GM18508 (cell line): ENCODE data around the gene SPEM1.

Source experiments
- ATAC-seq: cut with Tn5 transposase; IDR thresholded peaks from one replicate; pipeline ENCODE4 v1.9.1; 2021; ENCODE audit warnings: moderate number of reproducible peaks; ENCODE audit not compliant: insufficient read depth, unreplicated experiment

Gene SPEM1

GRCh38 chr17:7396147-7396546 lies 24.0 kb upstream of the SPEM1 start:
- no peak for ATAC-seq

DNA sequence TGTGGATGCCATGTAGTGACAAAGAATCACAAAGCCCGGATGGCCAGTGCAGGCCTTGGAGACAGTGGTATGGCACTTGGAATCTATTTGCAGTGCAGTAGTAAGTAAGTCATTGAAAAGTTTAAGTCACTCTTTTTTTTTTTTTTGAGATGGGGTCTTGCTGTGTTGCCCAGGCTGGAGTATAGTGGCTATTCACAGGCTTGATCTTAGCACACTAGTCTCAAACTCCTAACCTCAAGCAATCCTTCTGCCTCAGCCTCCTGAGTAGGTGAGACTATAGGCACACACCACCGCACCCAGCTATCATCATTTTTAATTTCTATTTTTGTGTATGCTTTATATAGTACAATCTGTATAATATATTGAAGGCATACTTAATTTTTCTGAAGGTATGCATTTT lies 21.5 kb upstream of the SPEM1 start:
- no peak for ATAC-seq

DNA sequence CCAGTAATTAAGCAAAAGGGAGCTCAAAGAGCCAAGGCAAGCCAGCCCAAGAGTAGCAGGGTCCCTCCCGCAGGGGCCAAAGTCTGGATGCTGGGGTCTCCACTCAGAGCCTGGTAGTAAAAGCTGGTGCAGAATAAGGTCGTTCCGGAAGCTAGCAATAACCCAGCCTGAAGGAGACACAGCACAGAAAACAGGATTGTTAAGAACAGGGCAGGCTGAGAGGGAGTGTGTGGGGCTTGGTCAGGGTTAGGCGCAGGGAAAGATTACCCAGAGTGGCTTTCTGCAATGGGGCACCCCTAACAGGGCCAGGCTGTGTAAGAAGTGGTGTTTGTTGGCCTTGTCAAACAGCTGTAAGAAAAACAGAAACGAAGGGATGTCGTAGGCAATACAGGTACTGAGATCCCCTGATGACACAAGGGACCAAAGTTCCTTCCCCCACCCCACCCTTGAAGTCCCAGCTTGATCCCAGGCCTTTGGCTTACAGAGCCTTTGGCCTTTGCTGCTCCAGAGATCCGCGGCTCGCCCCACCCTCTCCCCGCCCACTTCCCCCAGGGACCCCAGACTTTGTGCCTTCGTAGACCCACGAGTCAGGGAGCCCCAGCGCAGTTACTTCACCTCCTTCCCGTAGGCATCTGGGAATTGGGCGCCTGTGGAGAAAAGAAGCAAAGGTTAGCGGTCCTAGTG lies 16.9 kb upstream of the SPEM1 start:
- ATAC-seq = no peak

DNA sequence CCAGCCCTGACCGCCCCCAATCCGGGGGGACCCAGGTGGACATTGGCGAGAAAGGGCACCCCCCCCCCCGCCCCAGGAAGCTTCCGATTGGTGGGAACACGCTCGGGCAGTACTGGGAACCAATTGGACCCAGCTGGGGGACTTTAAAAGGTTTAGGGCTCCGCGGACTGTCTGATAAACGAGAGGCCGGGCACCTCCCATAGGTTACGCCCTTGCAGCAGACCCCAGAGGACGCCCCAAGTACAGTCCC lies 16.5 kb upstream of the SPEM1 start:
- ATAC-seq = no peak

DNA sequence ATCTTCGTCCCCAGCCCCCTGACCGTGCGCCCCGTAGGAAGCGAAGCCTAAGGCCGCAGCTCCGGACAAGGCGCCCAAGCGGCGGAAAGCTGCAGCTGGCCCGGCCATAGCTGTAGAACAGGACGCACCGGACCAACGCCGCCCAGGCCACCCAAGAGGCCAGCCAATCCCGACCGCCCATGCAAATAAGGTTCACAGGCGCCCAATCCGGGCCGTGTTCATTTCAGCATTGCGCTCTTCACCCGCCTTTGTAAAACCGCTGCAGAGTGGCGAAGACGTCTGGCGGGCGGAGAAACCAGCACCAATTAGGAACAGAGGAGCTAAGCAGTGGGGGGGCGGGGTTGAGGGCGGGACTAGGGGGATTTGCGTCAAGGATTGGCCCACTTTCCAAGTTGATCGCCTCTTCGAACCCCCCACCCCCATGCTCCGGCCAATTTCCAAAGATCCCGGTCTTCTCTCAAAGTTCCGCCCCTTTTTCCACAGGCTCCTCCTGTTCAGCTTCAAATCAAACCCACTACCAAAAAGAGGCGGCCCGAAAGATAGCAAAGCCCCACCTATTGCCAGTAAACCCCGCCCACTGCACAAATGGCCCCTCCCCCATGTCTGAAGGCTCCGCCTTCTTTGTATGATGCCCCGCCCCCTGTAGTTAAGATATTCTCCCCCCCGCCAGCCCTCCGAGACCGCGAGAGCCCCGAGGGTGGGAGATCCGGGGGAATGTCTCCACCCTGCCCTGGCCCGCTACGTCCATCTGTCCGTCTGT lies 16.0 kb upstream of the SPEM1 start, which contains the start of gene TMEM256:
TSS of gene TMEM256 (minus strand) at position 121 of the 760 bp plus-strand sequence. CDS start at position 108, 13 bp downstream.
- no peak for ATAC-seq

DNA sequence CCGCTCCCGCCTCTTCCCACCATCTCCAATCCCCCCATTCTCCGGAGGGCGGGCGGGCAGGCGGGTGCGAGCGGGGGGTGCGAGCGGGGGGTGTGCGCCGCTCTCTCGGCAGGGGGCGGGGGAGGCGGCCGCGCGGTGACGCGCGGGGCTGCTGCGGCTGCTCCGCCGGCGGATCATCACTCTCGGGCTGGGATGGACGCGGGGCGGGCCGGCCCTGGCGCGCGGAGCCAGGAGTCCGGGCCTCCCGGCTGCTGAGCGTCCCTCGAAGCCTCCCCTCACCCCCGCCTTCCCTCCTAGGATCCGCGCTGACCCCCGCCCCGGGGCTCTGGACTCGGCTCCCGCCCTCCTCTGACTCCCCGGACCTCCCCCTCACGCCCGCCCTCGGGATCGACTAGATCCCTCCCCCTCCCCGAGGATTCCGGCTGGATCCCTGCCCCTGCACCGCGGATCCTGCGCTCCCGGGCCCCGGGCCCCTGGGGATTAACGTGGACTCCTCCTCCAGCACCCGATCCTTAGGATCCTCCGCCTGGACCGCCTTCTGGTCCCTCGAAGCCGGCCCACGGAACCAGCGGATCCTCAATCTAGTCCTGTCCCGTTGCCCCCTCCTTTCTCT lies 15.3 kb upstream of the SPEM1 start:
- ATAC-seq = no peak

DNA sequence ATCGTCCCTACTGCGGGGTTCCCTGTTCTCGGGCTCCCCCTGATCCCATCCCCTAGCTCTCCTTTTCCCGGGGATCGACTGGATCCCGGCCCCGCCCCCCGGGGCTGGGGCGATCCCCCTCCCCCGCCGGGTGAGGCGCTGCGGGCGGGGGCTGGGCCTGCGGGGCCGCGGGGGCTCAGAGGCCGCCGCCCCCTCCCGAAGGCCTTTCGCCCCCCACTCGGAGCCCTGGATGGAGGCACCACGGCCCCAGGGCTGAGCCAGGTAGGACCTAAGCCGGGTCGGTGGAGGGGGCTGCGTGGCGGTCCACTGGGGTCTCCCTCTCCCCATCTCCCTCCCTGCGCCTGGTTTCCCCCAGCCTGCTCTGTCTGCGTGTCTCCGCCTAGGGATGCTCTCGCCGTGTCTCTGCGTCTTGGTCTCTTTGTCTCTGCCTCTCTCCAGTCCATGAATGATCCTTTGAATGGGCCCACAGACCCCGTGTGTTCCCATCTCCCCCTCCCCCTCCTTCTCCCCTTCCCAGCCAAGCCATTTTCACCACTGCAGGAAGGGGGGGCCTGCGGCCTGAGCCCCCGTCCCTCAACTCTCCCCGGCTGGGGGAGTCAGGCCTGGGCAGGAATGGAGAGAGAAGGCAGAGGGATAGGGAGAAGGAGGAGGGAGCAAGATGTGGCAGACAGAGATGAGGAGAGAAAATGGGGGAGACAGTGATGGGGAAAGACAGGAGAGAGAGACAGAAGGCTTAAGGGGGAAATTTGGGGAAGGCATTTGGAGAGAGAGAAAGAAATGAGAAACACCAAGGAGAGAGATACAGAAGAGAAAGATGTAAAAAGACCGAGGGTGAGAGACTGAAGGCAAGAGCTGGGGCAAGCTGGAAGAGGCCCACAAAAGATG lies 14.5 kb upstream of the SPEM1 start:
- no peak for ATAC-seq

DNA sequence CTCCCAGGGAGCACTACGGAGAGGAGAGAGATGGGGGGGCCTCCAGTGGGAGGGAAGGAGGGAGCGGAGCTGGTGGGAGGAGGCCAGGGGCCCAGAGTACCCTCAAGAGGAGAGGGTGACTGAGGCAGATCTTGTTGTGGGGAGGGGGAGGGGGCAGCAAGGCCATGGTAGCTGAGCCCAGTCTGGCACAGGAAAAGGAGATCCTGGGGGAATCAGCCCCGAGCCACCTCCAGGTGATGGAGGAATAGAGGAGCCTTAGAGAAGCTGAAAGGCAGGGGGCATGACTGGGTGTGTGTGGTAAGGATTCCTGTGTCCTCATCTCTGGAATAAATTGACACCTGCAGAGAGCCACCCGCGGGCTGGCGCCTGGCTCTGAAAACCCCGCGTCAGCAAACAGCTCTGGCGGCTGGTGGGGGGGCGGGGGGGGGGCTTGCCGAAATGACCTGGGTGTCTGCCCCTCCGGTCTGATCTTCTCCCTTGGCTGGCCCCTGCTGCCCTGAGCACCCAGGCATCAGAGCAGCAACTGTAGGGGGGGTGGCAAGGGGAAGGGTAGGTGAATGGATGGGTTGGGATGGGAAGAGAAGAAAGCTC lies 13.8 kb upstream of the SPEM1 start:
- ATAC-seq = no peak

GRCh38 chr17:7407082-7407481 lies 13.0 kb upstream of the SPEM1 start:
- no peak for ATAC-seq

GRCh38 chr17:7407485-7408251 lies 12.5 kb upstream of the SPEM1 start, which contains the start of gene NLGN2:
Gene NLGN2, plus strand, starts transcription at chr17:7407845. Its CDS starts 411 bp downstream, at chr17:7408256.
- no peak for ATAC-seq

DNA sequence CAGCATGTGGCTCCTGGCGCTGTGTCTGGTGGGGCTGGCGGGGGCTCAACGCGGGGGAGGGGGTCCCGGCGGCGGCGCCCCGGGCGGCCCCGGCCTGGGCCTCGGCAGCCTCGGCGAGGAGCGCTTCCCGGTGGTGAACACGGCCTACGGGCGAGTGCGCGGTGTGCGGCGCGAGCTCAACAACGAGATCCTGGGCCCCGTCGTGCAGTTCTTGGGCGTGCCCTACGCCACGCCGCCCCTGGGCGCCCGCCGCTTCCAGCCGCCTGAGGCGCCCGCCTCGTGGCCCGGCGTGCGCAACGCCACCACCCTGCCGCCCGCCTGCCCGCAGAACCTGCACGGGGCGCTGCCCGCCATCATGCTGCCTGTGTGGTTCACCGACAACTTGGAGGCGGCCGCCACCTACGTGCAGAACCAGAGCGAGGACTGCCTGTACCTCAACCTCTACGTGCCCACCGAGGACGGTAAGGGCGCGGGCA lies 11.8 kb upstream of the SPEM1 start:
- no peak for ATAC-seq

DNA sequence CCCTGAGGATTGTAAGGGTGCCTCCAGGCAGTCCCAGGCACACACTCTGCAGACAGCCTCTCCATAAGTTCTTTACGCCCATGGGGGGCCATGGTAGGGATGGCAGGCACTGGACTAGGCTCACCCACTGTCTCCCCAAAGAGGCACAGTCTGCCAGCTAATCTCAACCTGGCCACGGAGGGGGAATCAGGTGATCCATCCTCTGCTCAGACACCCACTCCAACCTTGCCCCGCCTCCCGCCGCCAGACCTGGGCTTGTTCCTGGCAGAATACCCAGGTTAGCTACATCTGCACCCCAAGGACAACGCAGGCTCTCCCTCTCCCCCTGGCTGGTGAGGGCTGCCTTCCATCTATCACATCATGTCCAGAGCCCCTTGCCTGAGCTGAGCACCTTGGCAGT lies 11.3 kb upstream of the SPEM1 start:
- no peak for ATAC-seq

- no peak for ATAC-seq
Observed at GRCh38 chr17:7409716-7410115, 10.4 kb upstream of the SPEM1 start.

DNA sequence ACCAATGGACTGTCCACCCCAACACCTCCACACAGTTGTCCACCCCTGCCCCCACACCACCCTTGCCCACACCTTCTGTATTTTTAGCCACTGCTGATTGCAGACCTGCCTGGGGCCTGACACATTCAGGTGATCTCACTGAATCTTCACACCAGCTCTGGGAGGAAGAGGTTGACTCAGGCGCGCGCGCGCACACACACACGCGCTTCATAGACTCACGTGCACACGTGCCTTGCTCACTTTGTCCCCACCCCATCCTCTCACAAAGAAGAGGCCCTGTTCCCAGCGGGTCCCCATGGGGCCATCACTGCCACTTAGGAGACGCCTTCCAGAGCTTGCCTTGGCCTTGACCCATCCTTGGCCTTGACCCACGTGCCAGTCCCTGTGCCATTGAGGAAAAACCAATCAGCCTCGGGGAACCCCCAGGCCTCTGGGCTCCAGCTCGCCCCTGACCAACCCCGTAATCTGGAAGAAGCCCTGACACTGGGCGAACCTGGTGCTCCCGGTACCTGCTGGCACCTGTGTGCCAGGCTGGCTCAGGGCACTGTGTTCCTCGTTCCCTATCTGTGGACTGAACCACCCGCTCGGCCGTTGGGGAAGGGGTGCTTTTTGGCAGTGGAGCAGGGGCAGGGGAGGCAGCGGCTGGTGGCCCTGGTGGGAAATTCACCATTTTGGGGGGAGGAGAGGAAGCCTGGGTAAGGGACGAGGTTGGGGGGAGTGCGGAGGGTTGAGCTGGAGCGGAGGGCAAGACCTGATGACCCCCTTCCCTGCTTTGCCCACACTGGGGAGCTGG lies 9.3 kb upstream of the SPEM1 start:
- no peak for ATAC-seq

- no peak for ATAC-seq
Observed at GRCh38 chr17:7411427-7411750, 8.7 kb upstream of the SPEM1 start.

DNA sequence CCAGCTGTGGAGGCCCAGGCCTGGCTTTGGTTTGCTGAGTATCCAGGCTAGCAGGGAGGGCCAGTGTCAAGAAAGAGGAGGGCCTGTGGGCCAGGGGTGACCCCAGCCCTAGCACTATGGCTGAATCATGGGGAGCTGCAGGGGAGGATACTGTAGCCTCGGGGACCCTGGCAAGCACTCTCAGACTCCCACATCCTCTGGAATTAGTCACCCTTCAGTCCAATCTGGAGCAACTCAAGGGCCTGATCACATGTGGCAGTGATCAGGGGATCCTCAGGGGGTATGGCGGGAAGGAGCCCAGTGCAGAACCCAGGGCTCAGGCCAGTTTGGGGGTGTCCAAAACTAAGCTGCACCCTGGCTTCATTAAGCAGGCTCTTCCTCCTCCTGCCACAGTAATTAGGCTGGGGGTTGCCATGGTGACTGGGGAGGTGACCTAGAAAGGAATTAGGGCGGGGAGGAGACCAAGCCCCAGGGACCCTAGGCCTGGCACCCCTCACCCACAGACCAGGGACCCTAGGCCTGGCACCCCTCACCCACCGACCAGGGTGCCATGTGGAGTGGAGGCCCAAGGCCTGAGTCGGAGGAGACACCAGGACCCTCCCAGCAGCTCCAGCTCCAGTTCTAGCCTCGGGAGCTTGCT lies 6.7 kb upstream of the SPEM1 start:
- ATAC-seq = no peak

GRCh38 chr17:7414837-7415236 lies 5.3 kb upstream of the SPEM1 start:
- ATAC-seq = no peak

- ATAC-seq = no peak
Observed at GRCh38 chr17:7415784-7416183, 4.3 kb upstream of the SPEM1 start.
